Measurements from ENCODE around the gene TMEM144. TPM values are rescaled to one million over a fixed set of nuclear protein-coding genes. Genes with fewer than 3 reads are reported as not detected.
A peak's percentile ranks its signal among the peaks of the same experiment; 100 is the strongest.

TMEM144 gene
- total RNA-seq, 4 donors from 2014 or later, result 3.7 to 9.3 (median 6.2) TPM

DNA sequence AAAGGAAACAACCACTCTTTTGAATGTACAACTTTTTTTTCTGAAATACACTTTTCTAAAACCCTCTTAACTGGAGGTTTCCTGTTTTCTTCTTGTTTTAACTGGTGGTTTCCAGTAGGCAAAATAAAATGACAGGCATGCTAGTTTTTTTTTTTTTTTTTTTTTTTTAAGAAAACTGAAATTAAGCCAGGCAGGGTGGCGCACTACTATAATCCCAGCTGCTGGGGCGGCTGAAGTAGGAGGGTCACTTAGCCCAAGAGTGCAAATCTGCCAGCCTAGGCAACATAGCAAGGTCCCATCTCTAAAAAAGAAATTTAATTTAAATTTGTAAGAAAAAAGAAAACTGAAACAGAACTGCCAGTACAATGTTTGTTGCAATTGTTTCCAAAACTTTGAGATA is 44.0 kb downstream of the TMEM144 start:
- DNase-seq (ENCODE audit: low spot score in 2 of 2), result no peak
- Histone ChIP-seq H3K4me3 (no peak overlapping the region), H3K4me1 (no peaks in the 10 kb centered on the region), H3K27me3 (no peaks in the 10 kb centered on the region), H3K27ac (no peak overlapping the region), H3K36me3 (no peaks in the 10 kb centered on the region), H3K9me3 (no peaks in the 10 kb centered on the region)
- TF ChIP-seq EP300 (IDR thresholded peaks at IDR 0.05), result no peak
- no peak for TF ChIP-seq POLR2AphosphoS5 (IDR thresholded peaks at IDR 0.05)
- TF ChIP-seq POLR2A (IDR thresholded peaks at IDR 0.05), result no peak
- TF ChIP-seq, protein P1, sequence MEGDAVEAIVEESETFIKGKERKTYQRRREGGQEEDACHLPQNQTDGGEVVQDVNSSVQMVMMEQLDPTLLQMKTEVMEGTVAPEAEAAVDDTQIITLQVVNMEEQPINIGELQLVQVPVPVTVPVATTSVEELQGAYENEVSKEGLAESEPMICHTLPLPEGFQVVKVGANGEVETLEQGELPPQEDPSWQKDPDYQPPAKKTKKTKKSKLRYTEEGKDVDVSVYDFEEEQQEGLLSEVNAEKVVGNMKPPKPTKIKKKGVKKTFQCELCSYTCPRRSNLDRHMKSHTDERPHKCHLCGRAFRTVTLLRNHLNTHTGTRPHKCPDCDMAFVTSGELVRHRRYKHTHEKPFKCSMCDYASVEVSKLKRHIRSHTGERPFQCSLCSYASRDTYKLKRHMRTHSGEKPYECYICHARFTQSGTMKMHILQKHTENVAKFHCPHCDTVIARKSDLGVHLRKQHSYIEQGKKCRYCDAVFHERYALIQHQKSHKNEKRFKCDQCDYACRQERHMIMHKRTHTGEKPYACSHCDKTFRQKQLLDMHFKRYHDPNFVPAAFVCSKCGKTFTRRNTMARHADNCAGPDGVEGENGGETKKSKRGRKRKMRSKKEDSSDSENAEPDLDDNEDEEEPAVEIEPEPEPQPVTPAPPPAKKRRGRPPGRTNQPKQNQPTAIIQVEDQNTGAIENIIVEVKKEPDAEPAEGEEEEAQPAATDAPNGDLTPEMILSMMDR (IDR thresholded peaks at IDR 0.05), result no peak
- 80% methylated on average over 2 of the region's 2 CpGs for WGBS

DNA sequence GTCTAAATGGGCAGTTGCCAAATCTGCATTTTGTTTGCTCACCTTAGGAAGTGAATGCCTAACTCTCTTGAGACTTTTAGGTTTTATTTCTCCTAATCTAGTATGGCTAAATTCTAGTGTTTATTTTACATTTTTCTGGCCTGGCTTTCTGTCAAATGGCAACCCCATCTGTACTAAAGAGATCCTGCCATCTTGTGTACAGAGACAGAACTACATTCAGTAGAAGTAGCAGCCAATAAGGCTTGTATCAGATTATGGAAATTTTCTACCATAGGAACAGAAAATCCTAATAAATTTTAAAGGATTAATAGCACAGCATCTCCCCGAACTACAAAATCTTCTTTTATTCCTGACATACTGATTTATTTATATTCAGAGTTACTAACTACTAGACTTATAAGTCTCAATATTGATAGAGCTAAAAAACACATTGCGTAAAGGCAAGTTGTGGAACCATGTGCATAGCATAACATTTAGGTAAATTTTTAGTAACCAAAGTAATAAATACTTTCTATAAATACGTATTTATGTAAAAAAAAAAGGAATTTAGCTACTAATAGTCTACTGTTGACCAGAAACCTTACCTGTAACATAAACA is 45.5 kb downstream of the TMEM144 start:
- WGBS, result 37% methylated on average over 3 of the region's 3 CpGs
- Histone ChIP-seq H3K27ac (no peak overlapping the region), H3K4me3 (no peak overlapping the region), H3K4me1 (no peaks in the 10 kb centered on the region), H3K9me3 (no peaks in the 10 kb centered on the region), H3K27me3 (no peaks in the 10 kb centered on the region), H3K36me3 (no peaks in the 10 kb centered on the region)
- no peak for TF ChIP-seq EP300 (IDR thresholded peaks at IDR 0.05)
- TF ChIP-seq, protein P1 (IDR thresholded peaks at IDR 0.05), result peak; percentile 63 to 70
- no peak for DNase-seq (ENCODE audit: low spot score in 2 of 2)

DNA sequence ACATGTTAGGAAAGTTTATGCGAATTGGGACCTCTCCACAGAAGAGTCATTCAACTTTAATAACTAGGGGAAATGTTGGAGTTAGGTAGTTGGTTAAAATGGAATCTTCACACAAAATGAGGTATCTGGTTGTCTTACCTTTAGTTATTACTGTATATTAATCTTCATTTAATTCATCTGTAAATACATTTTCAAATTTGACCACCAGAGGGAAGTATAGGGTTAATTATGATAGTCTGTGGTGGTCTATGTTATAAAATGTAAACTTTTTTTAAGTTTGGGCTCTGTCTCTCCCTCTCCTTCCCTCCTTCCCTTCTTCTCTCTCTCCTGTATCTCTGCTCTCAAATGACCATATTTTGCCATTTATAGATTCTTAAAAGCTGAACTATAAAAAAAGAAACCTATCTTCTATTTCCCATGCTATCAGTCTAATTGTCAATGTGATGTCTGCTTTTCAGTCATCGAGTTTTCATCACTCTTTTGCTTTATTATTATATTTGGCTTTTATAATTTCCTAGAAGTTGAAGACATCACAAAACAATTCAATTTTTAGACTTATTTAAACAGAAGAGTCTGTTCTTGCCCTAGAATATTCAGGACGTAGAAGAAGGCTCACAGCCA is 49.8 kb downstream of the TMEM144 start:
- H3K36me3 ChIP-seq, result no peaks in the 10 kb centered on the region
- no peak overlapping the region for H3K4me3 ChIP-seq
- H3K4me1 ChIP-seq, result no peaks in the 10 kb centered on the region
- no peak for TF ChIP-seq EP300 (IDR thresholded peaks at IDR 0.05)
- no peak for TF ChIP-seq POLR2AphosphoS5 (IDR thresholded peaks at IDR 0.05)
- TF ChIP-seq, protein P1 (IDR thresholded peaks at IDR 0.05), result peak in 1 of 2 donors; percentile 29
- TF ChIP-seq POLR2A (IDR thresholded peaks at IDR 0.05), result no peak
- WGBS, result 44% methylated on average over 3 of the region's 3 CpGs
- no peak overlapping the region for H3K27ac ChIP-seq
- no peaks in the 10 kb centered on the region for H3K27me3 ChIP-seq
- no peaks in the 10 kb centered on the region for H3K9me3 ChIP-seq
- no peak for DNase-seq (ENCODE audit: low spot score in 2 of 2)

DNA sequence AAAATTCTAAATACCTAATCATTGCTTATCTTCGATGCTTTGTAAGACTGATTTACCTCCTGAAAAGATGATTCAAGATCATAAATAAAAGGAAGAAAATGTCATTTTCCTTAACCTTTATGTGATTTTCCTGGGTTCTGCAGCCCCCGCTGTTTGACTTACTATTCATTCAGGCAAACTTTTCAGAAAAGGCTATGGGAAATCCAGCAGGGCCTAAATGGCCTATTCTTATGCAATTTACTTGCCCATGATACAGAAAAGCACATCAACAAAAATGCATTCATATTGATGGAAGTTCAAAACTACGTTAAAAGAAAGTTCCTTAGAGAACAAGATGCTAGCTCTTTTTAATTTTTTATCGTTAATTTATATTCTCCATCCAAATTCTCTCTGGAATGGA is 51.2 kb downstream of the TMEM144 start:
- H3K27me3 ChIP-seq, result no peaks in the 10 kb centered on the region
- TF ChIP-seq EP300 (IDR thresholded peaks at IDR 0.05) (no peak), POLR2A (IDR thresholded peaks at IDR 0.05) (no peak), POLR2AphosphoS5 (IDR thresholded peaks at IDR 0.05) (no peak)
- TF ChIP-seq, protein P1 (IDR thresholded peaks at IDR 0.05), result no peak
- 90% methylated on average over 4 of the region's 4 CpGs for WGBS
- no peaks in the 10 kb centered on the region for H3K9me3 ChIP-seq
- no peak overlapping the region for H3K27ac ChIP-seq
- H3K4me3 ChIP-seq, result no peak overlapping the region
- no peaks in the 10 kb centered on the region for H3K4me1 ChIP-seq
- H3K36me3 ChIP-seq, result no peaks in the 10 kb centered on the region
- DNase-seq (ENCODE audit: low spot score in 2 of 2), result no peak

DNA sequence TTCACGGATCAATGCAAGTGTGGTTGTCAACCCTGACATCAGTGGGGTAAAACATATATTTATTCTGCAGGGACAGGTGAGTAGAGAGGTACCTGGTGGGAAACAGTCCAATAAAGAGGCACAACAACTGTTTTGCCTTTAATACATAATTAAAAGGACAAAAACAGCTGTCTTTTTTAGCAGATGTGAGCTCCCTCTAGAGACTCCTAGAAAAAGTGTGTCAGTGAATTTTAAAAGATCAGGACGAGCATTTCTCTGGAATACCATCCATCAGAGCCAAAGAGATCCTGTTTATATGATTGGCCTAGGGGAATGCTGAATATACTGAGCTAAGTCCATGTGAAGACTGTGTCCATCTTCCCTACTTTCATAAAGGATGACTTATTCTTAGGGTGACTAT is 58.3 kb downstream of the TMEM144 start:
- no peaks in the 10 kb centered on the region for H3K27me3 ChIP-seq
- no peak for TF ChIP-seq POLR2AphosphoS5 (IDR thresholded peaks at IDR 0.05)
- DNase-seq (ENCODE audit: low spot score in 2 of 2), result no peak
- no peaks in the 10 kb centered on the region for H3K4me1 ChIP-seq
- WGBS, result 78% methylated on average over 2 of the region's 2 CpGs
- H3K27ac ChIP-seq, result no peak overlapping the region
- H3K9me3 ChIP-seq, result no peaks in the 10 kb centered on the region
- H3K36me3 ChIP-seq, result no peaks in the 10 kb centered on the region
- no peak overlapping the region for H3K4me3 ChIP-seq
